ENCODE measurements around the gene SAE1. TPM values are rescaled to one million over a fixed set of nuclear protein-coding genes. Genes with fewer than 3 reads are reported as not detected.
A peak's percentile ranks its signal among the peaks of the same experiment; 100 is the strongest.

SAE1 gene
- polyA plus RNA-seq, 1 experiment: 138 TPM

- ChIA-PET POLR2A (no interaction called here), CTCF (no interaction called here)
- DNase-seq (ENCODE audit: low read depth): no peak
- Histone ChIP-seq H3K4me3 (ENCODE audit: low read depth, low read length) (peak overlapping the region; percentile 54), H3K27me3 (ENCODE audit: control insufficient read depth, insufficient read depth, low read length) (no peaks in the 10 kb centered on the region), H3K36me3 (ENCODE audit: control insufficient read depth, insufficient read depth, low read length) (peaks cover 24% of the 10 kb centered on the region)
- no peak for TF ChIP-seq CTCF (IDR thresholded peaks at IDR 0.05; ENCODE audit: insufficient read depth, low read depth, low read length)
Measured at GRCh38 chr19:47258434-47258833, 127.8 kb downstream of the SAE1 start.

GRCh38 chr19:47258895-47259555, 128.4 kb downstream of the SAE1 start:
- POLR2A ChIA-PET: no interaction called here
- no peak overlapping the region for H3K4me3 ChIP-seq (ENCODE audit: low read depth, low read length)
- CTCF ChIA-PET: no interaction called here
- peaks cover 25% of the 10 kb centered on the region for H3K36me3 ChIP-seq (ENCODE audit: control insufficient read depth, insufficient read depth, low read length)
- H3K27me3 ChIP-seq (ENCODE audit: control insufficient read depth, insufficient read depth, low read length): no peaks in the 10 kb centered on the region
- TF ChIP-seq CTCF (IDR thresholded peaks at IDR 0.05; ENCODE audit: insufficient read depth, low read depth, low read length): no peak
- DNase-seq (ENCODE audit: low read depth): no peak

Small RNA genes within 50 kb of the gene (small RNA-seq; reads per million reads assigned to genes)
- not detected for gene MIR3190 (ENCODE audit: insufficient read length, low read depth, low replicate concordance)

Other genes starting within 250 kb of the SAE1 start
- gene NPAS1, start 111.0 kb upstream of the SAE1 start, polyA plus RNA-seq (2011; rRNA removed): 2.6 and 4.6 TPM in 2 replicates
- 11.8 and 11.9 TPM in 2 replicates for gene TMEM160, start 82.2 kb upstream of the SAE1 start, polyA plus RNA-seq (2011; rRNA removed)
- 3.3 and 4.3 TPM in 2 replicates for gene ZC3H4, start 17.1 kb upstream of the SAE1 start, polyA plus RNA-seq (2011; rRNA removed)
- 5.2 and 5.7 TPM in 2 replicates for gene BBC3, start 100.4 kb downstream of the SAE1 start, polyA plus RNA-seq (2011; rRNA removed)
- gene CCDC9, start 125.7 kb downstream of the SAE1 start, polyA plus RNA-seq (2011; rRNA removed): 4.1 and 5.5 TPM in 2 replicates
- gene INAFM1, start 144.1 kb downstream of the SAE1 start, polyA plus RNA-seq (2011; rRNA removed): 2.2 and 2.9 TPM in 2 replicates
- 0.42 TPM in 2 replicates for gene C5AR1, start 179.0 kb downstream of the SAE1 start, polyA plus RNA-seq (2011; rRNA removed)
- 0.01 TPM in 1 of 2 replicates, not detected in the other for gene C5AR2, start 201.3 kb downstream of the SAE1 start, polyA plus RNA-seq (2011; rRNA removed)
- 4.1 and 6.4 TPM in 2 replicates for gene DHX34, start 218.5 kb downstream of the SAE1 start, polyA plus RNA-seq (2011; rRNA removed)

Data from BJ (cell line).